Neutrophil (primary cell): Measurements from ENCODE around the gene TMEM9B.

Experiments used
- H3K27ac ChIP-seq: fragments of 200-600 bp; sonication (generic); 2 replicates; pipeline ENCODE4 v1.5.1; 2016; ENCODE audit warnings: mild to moderate bottlenecking, moderate library complexity
- H3K27me3 ChIP-seq: fragments of 200-600 bp; sonication (generic); 2 replicates; pipeline ENCODE4 v1.6.0; 2016; ENCODE audit warnings: mild to moderate bottlenecking
- H3K36me3 ChIP-seq: fragments of 200-600 bp; sonication (generic); 2 replicates; pipeline ENCODE4 v1.5.1; 2017
- H3K4me1 ChIP-seq, 2 experiments: fragments of 200-600 bp in 1 of 2; sonication (generic) in 1 of 2; 1 replicate in 1 of 2; 2 replicates in 1 of 2; pipeline versions ENCODE4 v1.5.1 to v1.6.1; 2013 to 2016; ENCODE audit warnings: low read depth in 1 of 2, low read length in 1 of 2, mild to moderate bottlenecking in 1 of 2, moderate library complexity in 1 of 2; ENCODE audit not compliant: control insufficient read depth in 1 of 2, insufficient read depth in 1 of 2
- H3K4me3 ChIP-seq, 2 experiments: fragments of 200-600 bp in 1 of 2; sonication (generic) in 1 of 2; 1 replicate in 1 of 2; 2 replicates in 1 of 2; pipeline ENCODE4 v1.5.1; 2013 to 2016; ENCODE audit warnings: low read depth in 1 of 2, low read length in 1 of 2, mild to moderate bottlenecking in 1 of 2, moderate library complexity in 1 of 2
- H3K9me3 ChIP-seq: fragments of 200-600 bp; sonication (generic); 2 replicates; pipeline ENCODE4 v1.5.1; 2016
- CTCF ChIP-seq: fragments of 200-600 bp; sonication (generic); IDR thresholded peaks from 2 replicates; pipeline ENCODE4 v1.5.1; 2016; ENCODE audit warnings: antibody characterized with exemption

The TMEM9B gene

GRCh38 chr11:8930456-8931175, 33.6 kb downstream of the TMEM9B start:
- H3K4me3 ChIP-seq: no peak overlapping the region
- no peak for TF ChIP-seq CTCF
- H3K9me3 ChIP-seq: no peaks in the 10 kb centered on the region
- H3K4me1 ChIP-seq: no peaks in the 10 kb centered on the region
- H3K27ac ChIP-seq: no peak overlapping the region
- no peaks in the 10 kb centered on the region for H3K27me3 ChIP-seq
- no peaks in the 10 kb centered on the region for H3K36me3 ChIP-seq

GRCh38 chr11:8928981-8929615, 35.1 kb downstream of the TMEM9B start:
- H3K4me3 ChIP-seq: no peak overlapping the region
- TF ChIP-seq CTCF: no peak

GRCh38 chr11:8928205-8928604, 36.0 kb downstream of the TMEM9B start:
- no peak overlapping the region for H3K4me3 ChIP-seq
- TF ChIP-seq CTCF: no peak
- H3K27me3 ChIP-seq: no peaks in the 10 kb centered on the region
- H3K36me3 ChIP-seq: no peaks in the 10 kb centered on the region
- H3K9me3 ChIP-seq: no peaks in the 10 kb centered on the region
- no peaks in the 10 kb centered on the region for H3K4me1 ChIP-seq
- no peak overlapping the region for H3K27ac ChIP-seq

More at GRCh38 chr11:8928981-8929615, 35.1 kb downstream of the TMEM9B start:
- Histone ChIP-seq H3K27ac (no peak overlapping the region), H3K9me3 (no peaks in the 10 kb centered on the region), H3K36me3 (no peaks in the 10 kb centered on the region), H3K4me1 (no peaks in the 10 kb centered on the region), H3K27me3 (no peaks in the 10 kb centered on the region)

- peaks cover 5% of the 10 kb centered on the region for H3K36me3 ChIP-seq
- no peak overlapping the region for H3K27ac ChIP-seq
- H3K9me3 ChIP-seq: no peaks in the 10 kb centered on the region
- no peak for TF ChIP-seq CTCF
- H3K4me1 ChIP-seq: no peaks in the 10 kb centered on the region
- no peak overlapping the region for H3K4me3 ChIP-seq
- no peaks in the 10 kb centered on the region for H3K27me3 ChIP-seq
These were observed 37.0 kb downstream of the TMEM9B start for GRCh38 chr11:8927233-8927632.

GRCh38 chr11:8926236-8926635, 38.0 kb downstream of the TMEM9B start:
- Histone ChIP-seq H3K4me1 (no peaks in the 10 kb centered on the region), H3K27me3 (no peaks in the 10 kb centered on the region), H3K27ac (no peak overlapping the region), H3K36me3 (peaks cover 9% of the 10 kb centered on the region), H3K9me3 (no peaks in the 10 kb centered on the region), H3K4me3 (no peak overlapping the region)
- TF ChIP-seq CTCF: no peak
